Measurements from ENCODE around the gene THEM4.

DNA sequence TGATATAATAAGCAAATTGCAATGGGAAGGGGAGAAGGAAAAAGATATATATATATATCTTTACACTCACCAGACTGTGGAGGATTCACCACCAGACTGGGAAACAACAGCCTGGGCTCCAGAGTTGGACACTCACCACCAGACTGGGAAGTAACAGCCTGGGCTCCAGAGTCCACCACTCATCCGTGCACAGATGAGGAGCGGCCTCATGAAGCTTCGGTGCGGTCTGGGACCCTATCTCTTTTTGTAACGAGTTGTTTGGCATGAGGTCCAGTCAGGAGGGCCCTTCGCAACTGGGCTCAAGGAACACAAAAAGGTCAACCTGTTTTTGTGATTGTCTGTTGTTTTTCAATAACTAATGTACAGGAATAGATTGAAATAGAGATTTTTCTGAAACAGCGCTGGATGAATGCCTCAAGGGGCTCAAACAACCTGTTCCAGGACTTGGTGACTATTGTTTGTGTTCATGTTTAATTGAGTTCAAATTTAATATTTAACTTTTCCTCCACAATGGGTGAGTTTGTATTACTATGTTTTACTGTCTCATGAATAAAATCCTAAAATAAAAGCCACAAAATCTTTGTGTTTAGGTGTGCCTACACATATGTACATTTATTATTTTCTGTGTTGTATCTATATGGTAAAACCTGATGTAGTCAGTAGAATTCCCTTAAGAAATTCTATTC lies 44.2 kb upstream of the THEM4 start:
- TF ChIP-seq, protein P1, sequence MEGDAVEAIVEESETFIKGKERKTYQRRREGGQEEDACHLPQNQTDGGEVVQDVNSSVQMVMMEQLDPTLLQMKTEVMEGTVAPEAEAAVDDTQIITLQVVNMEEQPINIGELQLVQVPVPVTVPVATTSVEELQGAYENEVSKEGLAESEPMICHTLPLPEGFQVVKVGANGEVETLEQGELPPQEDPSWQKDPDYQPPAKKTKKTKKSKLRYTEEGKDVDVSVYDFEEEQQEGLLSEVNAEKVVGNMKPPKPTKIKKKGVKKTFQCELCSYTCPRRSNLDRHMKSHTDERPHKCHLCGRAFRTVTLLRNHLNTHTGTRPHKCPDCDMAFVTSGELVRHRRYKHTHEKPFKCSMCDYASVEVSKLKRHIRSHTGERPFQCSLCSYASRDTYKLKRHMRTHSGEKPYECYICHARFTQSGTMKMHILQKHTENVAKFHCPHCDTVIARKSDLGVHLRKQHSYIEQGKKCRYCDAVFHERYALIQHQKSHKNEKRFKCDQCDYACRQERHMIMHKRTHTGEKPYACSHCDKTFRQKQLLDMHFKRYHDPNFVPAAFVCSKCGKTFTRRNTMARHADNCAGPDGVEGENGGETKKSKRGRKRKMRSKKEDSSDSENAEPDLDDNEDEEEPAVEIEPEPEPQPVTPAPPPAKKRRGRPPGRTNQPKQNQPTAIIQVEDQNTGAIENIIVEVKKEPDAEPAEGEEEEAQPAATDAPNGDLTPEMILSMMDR (IDR thresholded peaks at IDR 0.05; ENCODE audit: insufficient read depth, low read depth, low read length) = no peak
- TF ChIP-seq EZH2 (IDR thresholded peaks at IDR 0.05; ENCODE audit: insufficient read depth, low read length) = no peak

Data from astrocyte (in vitro differentiated cells and primary cell).